Dermis microvascular lymphatic vessel endothelial cell (primary cell): ENCODE measurements around the gene MTERF4. TPM values are rescaled to one million over a fixed set of nuclear protein-coding genes. Genes with fewer than 3 reads are reported as not detected.
"Not testable (repeated sequence)": the region's sequence is repeated elsewhere in the genome, so short reads cannot be mapped to it uniquely, and the experiment has no call there.

Experiments used
- DNase-seq, 2 donors: peaks; one replicate each; pipeline versions ENCODE4 v3.0.0 to v3.0.0-alpha.2; 2010; ENCODE audit warnings: low read depth in 2 of 2
- total RNA-seq: library from RNA; depleted of rRNA; stranded (reverse); fragments of >200 nt; gene quantifications from 2 replicates; pipeline ENCODE4 v1.2.1, GENCODE V29; 2014

MTERF4 gene
- total RNA-seq, 1 donor from 2014 or later = 28.2 TPM

GRCh38 chr2:241110607-241111439 is 8.7 kb upstream of the MTERF4 start:
- no peak for DNase-seq

- no peak for DNase-seq
Observed at GRCh38 chr2:241110089-241110606, 8.1 kb upstream of the MTERF4 start.

GRCh38 chr2:241109210-241110088 is 7.4 kb upstream of the MTERF4 start:
- DNase-seq = no peak

GRCh38 chr2:241108271-241109209 is 6.5 kb upstream of the MTERF4 start:
- no peak for DNase-seq

- DNase-seq = no peak
Observed at GRCh38 chr2:241107031-241107783, 5.1 kb upstream of the MTERF4 start.

DNA sequence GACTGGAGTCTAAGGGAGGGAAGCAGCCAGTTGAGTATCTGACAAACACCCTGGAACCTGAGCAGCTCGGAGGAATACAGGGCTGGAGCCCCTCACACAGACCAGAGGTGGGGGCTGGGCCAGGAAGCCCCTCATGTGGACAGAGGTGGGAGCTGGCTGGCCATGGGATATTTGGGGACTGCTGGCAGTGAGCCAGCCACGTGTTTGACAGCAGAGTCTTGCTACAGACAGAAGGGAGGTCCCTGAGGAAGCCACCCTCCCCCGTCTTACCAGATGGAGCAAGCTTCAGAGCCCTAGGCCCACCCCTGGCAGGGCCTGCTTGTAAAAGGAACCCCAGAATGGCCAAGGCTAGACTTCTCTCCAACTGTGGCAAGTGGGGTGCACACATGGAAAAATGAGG is 3.6 kb upstream of the MTERF4 start:
- DNase-seq = no peak

- not testable (repeated sequence) for DNase-seq
Observed at GRCh38 chr2:241104611-241105010, 2.5 kb upstream of the MTERF4 start.

DNA sequence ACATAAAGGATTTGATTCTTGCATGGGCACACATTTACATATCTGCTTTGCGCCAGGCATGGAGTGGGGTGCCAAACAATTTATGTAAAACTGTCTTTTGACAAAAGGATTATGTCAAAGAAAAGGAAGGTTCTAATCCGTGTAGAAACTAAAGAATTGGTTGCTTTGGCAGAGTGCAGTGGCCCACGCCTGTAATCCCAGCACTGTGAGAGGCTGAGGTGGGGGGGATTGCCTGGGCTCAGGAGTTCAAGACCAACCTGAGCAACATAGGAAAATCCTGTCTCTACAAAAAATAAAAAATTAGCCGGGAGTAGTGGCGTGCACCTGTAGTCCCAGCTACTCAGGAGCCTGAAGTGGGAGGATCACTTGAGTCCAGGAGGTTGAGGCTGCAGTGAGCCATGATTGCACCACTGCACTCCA is 1.1 kb upstream of the MTERF4 start:
- DNase-seq = no peak

DNA sequence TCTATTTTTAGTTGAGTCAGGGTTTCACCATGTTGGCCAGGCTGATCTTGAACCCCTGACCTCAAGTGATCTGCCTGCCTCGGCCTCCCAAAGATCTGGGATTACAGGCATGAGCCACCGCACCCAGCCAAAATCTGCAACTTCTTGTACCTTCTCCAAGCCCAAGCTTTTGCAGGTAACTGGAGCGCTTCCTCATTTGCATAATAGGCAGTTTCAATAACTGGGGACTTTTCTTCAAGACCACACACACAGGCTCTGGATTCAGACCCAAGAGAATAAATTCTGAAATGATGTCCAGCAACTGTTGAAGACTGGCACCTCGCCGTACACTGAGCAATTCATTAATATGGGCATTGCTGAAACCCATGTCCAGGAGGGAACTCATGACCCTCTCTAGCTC is 2.8 kb downstream of the MTERF4 start:
- DNase-seq = no peak

GRCh38 chr2:241096979-241097378 is 5.1 kb downstream of the MTERF4 start:
- no peak for DNase-seq

DNA sequence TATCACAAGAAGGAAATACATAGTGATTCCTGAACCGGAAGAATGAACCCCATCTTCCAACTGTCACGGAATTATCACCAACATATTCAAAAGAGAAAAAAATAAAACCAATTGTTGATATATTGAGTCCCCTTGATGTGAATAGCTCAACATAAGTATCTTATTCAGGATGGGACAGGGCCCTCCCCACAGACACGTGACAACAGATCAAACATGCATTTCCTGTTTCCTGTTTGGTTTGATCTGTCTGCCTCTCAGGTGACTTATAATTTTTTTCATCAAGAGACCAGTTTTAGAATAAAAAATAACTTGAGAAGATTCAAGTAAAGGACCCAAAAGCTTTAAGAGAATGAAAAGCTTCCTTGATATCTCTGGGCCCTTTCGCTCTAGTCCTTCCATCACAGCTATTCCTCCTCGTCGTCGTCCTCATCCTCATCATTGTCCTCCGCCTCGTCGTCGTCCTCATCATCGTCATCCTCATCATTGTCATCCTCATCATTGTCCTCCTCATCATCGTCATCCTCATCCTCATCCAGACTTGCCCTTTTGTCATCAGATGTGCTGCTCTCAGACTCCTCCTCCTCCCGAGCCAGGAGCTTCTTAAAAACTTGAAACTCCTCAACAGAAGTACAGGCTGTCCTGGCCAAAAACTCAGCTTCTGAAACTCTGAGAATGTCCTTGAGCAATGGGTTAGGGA is 6.3 kb downstream of the MTERF4 start:
- DNase-seq = peak in 1 of 2 donors; percentile 19

- peak in 1 of 2 donors; percentile 13 for DNase-seq
Observed at GRCh38 chr2:241094924-241095420, 7.1 kb downstream of the MTERF4 start.

DNA sequence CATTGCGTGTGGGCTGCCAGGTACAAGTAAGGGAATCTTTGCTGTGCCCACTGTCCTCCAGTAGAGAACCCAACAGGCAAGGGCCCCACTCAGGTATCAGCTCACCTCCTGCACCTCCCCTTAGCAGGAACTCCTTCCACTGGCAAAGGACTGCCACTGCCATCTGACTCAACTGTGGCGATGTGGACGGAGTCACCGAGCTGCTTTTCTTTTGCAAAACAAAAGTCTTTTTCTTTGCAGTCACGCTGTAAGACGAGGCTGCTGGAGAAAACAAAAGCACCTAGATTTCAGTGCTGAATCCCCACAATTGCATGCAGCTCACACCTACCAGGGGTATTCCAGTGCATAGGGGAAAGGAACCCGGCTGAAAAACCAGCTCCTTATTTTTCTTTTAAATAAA is 7.9 kb downstream of the MTERF4 start:
- DNase-seq = no peak

GRCh38 chr2:241093133-241093781 is 8.8 kb downstream of the MTERF4 start:
- DNase-seq = not testable (repeated sequence)

GRCh38 chr2:241092677-241093076 is 9.4 kb downstream of the MTERF4 start:
- DNase-seq = no peak

GRCh38 chr2:241091734-241092445 is 10.2 kb downstream of the MTERF4 start:
- DNase-seq = no peak

- DNase-seq = peak in 1 of 2 donors; percentile 32
Observed at GRCh38 chr2:241091201-241091600, 10.9 kb downstream of the MTERF4 start.
